ENCODE results near the gene MAPK12. TPM values are rescaled to one million over a fixed set of nuclear protein-coding genes. Genes with fewer than 3 reads are reported as not detected.

The MAPK12 gene
- polyA plus RNA-seq, 1 donor from 2014 or later, result 36.7 TPM

GRCh38 chr22:50269970-50270665 lies 8.6 kb upstream of the MAPK12 start, which contains the start of gene MAPK11:
TSS of gene MAPK11 (minus strand) at chr22:50270380. CDS start at chr22:50270292, 88 bp downstream.
- Histone ChIP-seq H3K9me3 (ENCODE audit: low read length) (no peaks in the 10 kb centered on the region), H3K27me3 (ENCODE audit: insufficient read depth, low read depth, low read length) (no peaks in the 10 kb centered on the region), H3K27ac (ENCODE audit: low read length) (peak within 1 kb of the TSS; percentile 58), H2AFZ (ENCODE audit: low read depth, low read length) (peak within 1 kb of the TSS; percentile 60), H3K79me2 (replicated peaks; ENCODE audit: insufficient read depth, low read length) (no peaks in the 10 kb centered on the region), H4K20me1 (ENCODE audit: insufficient read depth) (no peaks in the 10 kb centered on the region), H3K36me3 (ENCODE audit: insufficient read depth, low read length) (no peaks in the 10 kb centered on the region), H3K9ac (ENCODE audit: low read length) (peak within 1 kb of the TSS; percentile 81), H3K9me2 (ENCODE audit: insufficient read depth, low read length) (no peaks in the 10 kb centered on the region), H3K4me2 (ENCODE audit: low read length) (peak within 1 kb of the TSS; percentile 86), H3F3A (ENCODE audit: insufficient read depth, low read length, poor library complexity, severe bottlenecking) (no peaks in the 10 kb centered on the region), H3K4me3 (ENCODE audit: low read length) (peak within 1 kb of the TSS; percentile 77)
- TF ChIP-seq RAD21 (conservative IDR thresholded peaks at IDR 0.05), result no peak
- peak; percentile 11 for TF ChIP-seq POLR2AphosphoS5 (IDR thresholded peaks at IDR 0.05)

- peak overlapping the region; percentile 62 for H3K4me2 ChIP-seq (ENCODE audit: low read length)
- TF ChIP-seq EP300 (conservative IDR thresholded peaks at IDR 0.05; ENCODE audit: poor library complexity, severe bottlenecking) (no peak), CTCF (IDR thresholded peaks at IDR 0.05; ENCODE audit: poor library complexity, severe bottlenecking) (no peak), TAF1 (IDR thresholded peaks at IDR 0.05; ENCODE audit: low read depth) (no peak), REST (IDR thresholded peaks at IDR 0.05; ENCODE audit: borderline replicate concordance) (no peak), EZH2 (IDR thresholded peaks at IDR 0.05; ENCODE audit: borderline replicate concordance, insufficient read depth, low read length, poor library complexity, severe bottlenecking) (no peak), POLR2AphosphoS5 (IDR thresholded peaks at IDR 0.05) (no peak), SMC3 (conservative IDR thresholded peaks at IDR 0.05; ENCODE audit: poor library complexity) (no peak), MXI1 (conservative IDR thresholded peaks at IDR 0.05; ENCODE audit: poor library complexity, severe bottlenecking) (no peak), RAD21 (conservative IDR thresholded peaks at IDR 0.05) (no peak)
- H3K4me3 ChIP-seq (ENCODE audit: low read length), result peak overlapping the region; percentile 77
- no peaks in the 10 kb centered on the region for H3F3A ChIP-seq (ENCODE audit: insufficient read depth, low read length, poor library complexity, severe bottlenecking)
- peak overlapping the region; percentile 81 for H3K9ac ChIP-seq (ENCODE audit: low read length)
- no peaks in the 10 kb centered on the region for H4K20me1 ChIP-seq (ENCODE audit: insufficient read depth)
- no peak overlapping the region for H2AFZ ChIP-seq (ENCODE audit: low read depth, low read length)
- H3K27me3 ChIP-seq (ENCODE audit: insufficient read depth, low read depth, low read length), result no peaks in the 10 kb centered on the region
- no peaks in the 10 kb centered on the region for H3K9me3 ChIP-seq (ENCODE audit: low read length)
- H3K79me2 ChIP-seq (replicated peaks; ENCODE audit: insufficient read depth, low read length), result no peaks in the 10 kb centered on the region
- no peaks in the 10 kb centered on the region for H3K9me2 ChIP-seq (ENCODE audit: insufficient read depth, low read length)
- H3K36me3 ChIP-seq (ENCODE audit: insufficient read depth, low read length), result no peaks in the 10 kb centered on the region
- peak overlapping the region; percentile 3 for H3K27ac ChIP-seq (ENCODE audit: low read length)
Measured at GRCh38 chr22:50269573-50269969, 8.1 kb upstream of the MAPK12 start.
